ENCODE measurements around the gene ANXA6. TPM values are rescaled to one million over a fixed set of nuclear protein-coding genes. Genes with fewer than 3 reads are reported as not detected.

ANXA6 gene
- total RNA-seq, 1 experiment from 2014 or later: 142 TPM

DNA sequence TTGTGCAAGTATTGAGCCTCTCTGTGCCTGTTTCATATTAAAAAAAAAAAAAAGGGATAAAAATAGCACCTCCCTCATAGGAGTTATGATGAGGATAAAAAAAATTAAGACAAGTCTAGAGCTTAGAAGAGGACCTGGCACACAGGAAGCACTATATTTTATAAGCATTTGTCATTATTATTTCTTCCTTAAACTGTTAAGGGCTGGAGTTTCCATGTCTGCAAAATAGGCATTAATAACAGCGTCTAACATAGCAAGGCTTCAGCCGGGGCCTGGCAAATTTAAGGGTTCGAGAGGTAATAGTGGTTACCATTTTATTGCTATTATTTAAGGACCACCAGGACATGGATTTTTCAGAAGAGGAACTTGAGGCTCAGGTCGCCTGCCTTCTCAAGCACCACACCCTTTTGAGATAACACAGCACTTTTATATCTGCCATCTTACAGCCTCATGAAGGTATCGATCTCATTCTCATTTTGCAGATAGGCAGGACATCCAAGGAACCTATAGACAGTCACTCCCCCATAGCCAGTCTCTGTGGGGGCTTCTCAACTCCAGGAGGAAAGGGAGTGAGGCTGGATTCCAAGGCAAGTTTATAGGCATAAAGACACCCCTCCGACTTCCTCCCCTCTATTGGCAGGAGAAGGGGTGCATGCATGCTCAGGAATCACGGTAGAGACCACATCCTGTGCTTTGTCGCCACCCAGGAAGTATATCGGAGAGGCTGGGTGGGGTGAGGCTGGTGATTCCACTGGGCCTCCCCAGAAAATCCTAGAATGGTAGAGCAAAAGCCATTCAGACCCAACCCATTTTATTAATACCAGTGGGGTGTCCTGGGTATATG lies 2.4 kb downstream of the ANXA6 start:
- peak; percentile 48 for DNase-seq (ENCODE audit: low read depth)

DNA sequence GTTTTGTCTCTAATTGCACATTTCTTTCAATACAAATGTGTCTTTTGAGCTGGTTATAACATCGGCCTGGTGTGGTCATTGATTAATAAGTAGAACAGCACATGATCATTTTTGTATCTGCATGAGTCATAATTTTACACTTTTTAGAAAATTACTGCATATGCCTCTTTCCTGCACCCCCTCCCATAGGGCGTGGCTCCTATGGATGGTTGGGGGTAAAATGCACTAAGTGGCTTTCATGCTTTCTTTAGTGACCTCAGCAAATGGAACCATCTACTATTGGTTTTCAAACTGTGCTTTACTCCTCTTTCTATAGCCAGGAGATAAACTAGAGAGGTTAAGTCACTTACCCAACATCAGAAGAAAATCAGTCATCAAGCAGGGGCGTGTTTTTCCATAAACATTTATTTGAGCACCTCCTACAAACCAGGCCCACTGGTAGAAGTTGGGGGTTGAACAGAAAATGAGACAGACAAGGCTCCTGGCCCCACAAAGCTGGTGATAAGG lies 3.8 kb downstream of the ANXA6 start:
- no peak for DNase-seq (ENCODE audit: low read depth)

DNA sequence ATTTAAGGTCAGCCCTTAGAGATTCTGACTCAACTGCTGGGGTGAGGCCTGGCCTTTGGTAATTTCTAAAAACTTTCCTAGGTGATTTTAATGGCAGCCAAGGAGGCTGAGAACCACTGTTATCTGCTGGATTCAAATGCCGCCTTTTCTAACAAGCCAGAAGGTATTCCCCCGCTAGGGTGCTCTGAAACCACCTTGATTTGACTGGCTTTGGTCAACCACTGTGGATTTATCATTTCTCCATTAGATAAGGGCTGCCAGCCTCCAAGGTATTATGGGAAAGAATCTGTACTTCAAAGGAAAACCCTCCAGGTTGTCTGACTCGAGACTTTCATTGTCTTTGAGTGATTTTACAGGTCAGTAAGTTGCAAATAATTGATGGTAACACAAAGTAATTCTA lies 4.3 kb downstream of the ANXA6 start:
- no peak for DNase-seq (ENCODE audit: low read depth)

DNA sequence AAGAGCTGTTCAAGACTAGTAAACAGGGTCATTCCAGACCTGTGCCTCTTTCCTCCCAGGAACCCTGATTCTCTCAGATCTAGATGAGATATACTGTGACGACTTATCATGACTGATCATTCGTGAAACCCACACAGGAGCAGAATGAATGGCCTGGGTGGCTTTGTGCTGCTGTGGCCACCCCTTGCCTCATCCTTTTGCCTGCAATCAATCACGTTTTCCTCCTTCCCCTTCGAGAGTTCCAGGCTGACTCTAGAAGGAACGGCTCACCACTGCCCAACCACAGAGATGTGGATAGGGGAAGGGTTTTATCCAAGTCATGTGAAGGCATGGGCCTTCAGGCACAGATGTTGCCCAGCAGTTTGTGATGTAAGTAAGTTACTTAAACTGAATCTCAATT lies 5.8 kb downstream of the ANXA6 start:
- no peak for DNase-seq (ENCODE audit: low read depth)

DNA sequence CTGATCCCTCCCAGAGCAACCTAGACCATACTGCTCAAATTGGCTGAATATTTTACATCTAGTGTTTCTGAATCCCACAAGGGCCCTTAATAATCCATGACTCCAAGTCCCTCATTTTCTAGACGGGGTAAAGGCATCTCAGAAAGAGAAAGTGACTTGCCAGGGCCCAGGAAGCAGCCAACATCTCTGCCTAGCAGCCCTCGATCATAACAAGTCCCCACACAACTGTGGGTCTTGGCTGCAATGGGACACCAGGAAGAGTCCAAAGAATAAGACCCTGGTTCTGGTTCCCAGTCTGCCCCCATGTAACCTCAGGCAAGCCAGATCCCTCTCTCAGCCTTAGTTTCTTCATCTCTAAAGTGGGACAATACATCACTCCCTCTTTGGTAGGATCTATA lies 6.3 kb downstream of the ANXA6 start:
- DNase-seq (ENCODE audit: low read depth): no peak

DNA sequence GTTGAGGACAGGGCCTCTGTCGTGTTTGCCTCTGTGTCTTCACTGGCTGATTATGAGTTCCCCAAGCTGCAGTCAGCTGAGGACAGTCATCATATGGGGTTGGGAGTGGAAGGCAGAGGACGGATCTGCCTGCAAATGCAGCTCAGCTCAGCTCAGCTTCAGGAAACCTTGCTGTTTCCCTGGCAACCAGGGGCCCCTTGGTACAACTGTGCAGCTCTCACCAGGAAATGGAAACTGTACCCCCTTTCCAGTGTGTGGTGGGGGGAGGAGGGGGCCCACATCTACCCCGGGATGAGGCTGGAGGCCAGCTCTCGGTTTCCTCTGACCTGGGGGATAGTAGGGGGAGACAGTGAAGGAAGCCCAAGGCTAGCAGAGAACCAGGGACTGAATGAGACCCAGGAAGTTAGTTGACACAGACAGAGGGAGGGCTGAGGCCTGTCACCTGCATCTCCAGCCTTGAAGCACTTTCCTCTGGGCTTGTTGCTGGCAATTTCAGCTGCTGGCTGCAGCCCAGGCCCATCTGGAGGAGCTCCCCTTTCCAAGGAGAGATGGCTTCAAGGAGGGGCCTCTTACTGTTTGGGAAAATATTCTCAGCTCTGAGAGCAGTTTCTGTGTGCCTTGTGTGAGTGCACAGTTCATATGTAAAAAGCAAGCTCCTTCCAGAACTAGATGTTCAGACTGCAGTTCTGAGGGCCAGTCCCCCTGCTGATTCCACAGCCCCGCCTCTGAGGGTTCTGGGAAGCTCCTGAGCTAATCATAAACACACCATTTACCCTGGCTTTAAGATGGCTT lies 6.9 kb downstream of the ANXA6 start:
- peak; percentile 13 for DNase-seq (ENCODE audit: low read depth)

DNA sequence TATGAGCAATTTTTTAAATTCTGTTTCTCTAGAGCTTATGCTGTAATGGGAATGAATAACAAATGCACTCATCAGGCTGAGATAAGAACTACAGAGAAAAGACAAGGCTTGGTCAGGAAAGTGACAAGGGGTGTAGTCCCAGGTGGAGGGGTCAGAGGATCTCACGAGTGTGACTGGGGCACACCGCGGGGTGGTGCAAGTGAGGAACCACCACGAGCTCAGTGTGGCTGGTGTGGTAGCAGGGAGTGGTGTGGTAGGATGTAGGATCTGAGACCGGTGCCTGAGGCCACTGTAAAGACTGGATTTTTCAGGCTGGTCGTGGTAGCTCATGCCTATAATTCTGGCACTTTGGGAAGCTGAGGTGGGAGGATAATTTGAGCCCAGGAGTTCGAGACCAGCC lies 9.0 kb downstream of the ANXA6 start:
- no peak for DNase-seq (ENCODE audit: low read depth)

DNA sequence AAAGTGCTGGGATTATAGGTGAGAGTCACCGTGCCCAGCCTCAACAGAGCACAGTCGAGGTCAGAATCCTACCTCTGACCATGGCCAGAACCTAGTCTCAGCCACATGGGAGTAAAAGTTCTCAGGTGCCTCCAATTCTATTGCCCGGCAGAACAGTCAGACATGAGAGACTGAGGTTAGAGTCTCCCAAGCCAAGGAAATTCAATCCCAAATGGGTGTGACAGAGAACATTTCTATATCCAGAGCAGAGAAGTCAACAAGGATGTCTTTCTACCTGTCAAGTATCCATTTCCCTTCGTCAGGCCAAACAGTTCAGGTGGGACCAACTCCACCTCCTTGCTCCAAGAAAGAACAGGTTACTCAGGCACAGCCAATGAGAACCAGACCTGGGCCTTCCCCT lies 10.5 kb downstream of the ANXA6 start:
- no peak for DNase-seq (ENCODE audit: low read depth)

DNA sequence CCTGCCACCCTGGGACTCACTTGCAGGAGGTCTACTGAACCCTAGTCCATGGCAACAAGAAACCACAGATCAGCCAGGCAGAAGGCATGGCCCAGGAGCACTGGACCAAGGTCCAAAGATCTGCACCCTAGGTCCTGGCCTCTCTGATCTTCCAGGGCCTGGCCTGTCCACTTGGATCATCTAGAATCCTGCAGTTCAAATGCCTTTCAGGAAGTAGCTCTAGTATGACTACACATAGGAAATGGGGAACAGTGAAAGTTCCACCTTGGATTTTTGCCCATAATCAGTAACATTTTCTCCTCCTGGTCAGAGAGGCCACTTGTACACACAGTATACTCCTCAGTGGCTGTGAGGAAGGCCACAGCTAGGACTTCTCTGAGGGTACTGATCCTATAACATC lies 11.5 kb downstream of the ANXA6 start:
- DNase-seq (ENCODE audit: low read depth): no peak

DNA sequence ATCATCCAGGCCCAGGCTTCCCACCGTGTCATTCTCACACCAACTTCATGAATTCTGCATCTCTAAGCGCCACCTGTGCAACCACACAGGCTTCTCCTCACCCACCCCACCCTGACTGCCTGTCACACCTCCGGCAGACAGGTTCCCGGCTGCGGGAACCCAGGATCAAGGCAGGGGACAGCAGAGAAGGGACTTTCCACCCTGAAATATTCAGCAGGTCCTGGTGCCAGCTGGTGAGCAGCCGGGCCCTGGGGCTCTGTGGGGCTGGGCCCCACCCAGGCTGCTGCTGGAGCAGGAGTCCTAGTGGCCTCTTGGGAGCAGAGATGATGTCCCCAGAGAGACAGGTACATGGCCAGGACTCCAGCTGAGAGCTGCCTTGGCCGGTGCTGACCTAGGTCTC lies 12.7 kb downstream of the ANXA6 start:
- DNase-seq (ENCODE audit: low read depth): no peak

DNA sequence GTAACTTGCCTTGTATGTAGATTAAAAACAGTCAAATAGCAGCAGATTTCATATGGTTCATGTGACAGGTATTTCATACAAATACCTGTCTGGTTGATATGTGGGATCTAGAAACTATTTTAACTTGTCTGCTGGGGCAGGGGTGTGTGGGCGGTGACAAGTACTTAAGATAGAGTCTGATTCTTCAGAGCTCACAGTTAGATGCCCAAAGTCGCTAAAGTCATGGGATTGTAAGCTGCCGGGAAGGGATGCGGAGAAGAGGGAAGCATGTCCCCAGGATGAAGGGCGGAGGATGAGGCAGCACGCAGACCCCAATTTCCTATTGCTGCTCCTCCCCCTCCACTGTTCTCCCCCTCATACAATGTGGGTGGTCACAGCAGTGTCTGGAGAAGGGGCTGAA lies 13.3 kb downstream of the ANXA6 start:
- no peak for DNase-seq (ENCODE audit: low read depth)

DNA sequence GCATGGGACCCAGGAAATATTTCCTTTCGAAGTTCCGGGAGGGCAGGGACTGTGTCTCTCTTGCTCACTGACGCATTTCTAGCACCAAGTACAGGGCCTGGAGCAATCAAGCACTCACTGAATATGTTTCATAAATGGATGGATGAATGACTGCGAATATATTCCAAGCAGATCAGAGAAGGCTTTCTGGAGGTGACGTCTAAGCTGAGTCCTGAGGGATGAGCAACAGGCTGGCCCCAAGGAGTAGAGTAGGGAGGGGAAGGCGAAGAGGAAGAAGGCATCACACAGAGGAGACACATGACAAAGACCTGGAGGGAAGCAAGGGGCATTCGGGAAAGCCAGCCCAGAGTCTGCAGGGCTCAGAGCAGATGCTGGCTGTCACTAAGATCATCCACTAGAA lies 13.9 kb downstream of the ANXA6 start:
- DNase-seq (ENCODE audit: low read depth): no peak

DNA sequence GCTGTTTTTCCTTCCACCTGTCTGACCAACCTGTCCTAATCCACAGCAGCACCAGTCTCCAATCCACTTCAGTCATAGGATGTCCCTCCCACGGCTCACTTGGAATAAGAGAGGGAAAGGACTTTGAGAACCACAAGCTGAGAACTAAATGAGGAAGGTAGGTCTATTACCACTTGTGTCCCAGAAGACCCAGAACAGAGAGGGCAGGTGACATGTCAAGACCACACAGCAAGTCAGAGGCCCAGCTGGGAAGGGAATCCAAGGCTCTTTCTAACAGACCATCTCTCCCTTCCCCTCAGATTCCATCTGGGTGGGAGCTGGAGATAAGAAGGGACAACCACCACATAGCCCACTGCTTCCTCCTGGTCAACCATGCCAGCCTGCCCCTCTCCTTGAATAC lies 14.6 kb downstream of the ANXA6 start:
- DNase-seq (ENCODE audit: low read depth): no peak

DNA sequence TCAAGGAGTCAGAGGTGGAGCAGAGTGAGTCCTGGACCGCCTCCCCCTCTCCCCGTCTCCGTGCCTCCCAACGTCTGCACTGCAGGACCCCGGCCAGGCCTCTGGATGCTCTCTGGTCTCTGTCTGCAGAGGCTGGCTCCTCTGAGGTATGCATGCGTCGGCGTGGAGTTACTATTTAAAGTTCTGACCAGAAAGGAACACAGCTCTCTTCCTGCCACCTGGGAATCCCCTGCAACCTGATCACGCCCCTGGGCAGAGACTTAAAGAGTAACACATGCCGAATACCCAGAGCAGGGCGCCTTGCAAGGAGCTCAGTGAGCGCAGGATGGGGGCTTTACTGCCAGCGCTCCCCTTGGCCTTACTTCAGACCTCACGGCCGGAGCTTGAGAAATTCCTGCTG lies 16.0 kb downstream of the ANXA6 start:
- DNase-seq (ENCODE audit: low read depth): no peak

DNA sequence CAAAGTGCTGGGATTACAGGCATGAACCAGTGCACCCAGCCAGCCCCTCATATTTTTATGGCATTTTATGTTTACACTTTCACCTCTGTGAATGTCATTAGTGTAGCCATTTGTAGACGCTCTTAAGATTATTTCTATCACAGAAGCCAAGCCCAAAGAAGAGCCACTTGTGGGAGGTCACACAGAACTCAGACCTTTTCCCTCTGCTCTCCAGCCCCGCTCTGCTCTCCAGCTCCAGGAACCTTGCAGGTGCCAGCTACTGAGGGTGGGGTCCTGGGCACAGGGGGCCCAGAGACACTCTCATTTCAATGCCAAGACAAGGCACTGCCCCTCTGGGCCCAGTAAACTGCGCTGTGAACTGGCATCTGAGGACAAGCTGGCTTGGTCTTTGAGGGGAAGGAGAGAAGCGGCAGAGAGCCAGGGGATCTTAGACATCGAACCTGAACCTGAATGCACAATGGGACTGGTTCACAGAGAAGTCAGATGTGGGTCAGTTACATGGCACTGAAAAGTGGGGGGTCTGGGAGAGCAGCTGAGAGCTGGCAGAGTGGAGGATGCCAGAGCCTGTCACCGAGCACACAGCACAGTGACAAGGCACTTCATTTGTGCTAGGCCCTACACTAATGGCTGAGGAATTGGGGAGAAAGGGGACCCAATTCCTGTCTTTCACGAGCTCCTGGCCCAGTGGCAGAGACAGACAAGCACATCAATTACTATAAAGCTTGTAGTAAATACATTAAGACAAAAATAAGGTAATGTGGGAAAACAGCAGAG lies 16.7 kb downstream of the ANXA6 start:
- DNase-seq (ENCODE audit: low read depth): no peak

DNA sequence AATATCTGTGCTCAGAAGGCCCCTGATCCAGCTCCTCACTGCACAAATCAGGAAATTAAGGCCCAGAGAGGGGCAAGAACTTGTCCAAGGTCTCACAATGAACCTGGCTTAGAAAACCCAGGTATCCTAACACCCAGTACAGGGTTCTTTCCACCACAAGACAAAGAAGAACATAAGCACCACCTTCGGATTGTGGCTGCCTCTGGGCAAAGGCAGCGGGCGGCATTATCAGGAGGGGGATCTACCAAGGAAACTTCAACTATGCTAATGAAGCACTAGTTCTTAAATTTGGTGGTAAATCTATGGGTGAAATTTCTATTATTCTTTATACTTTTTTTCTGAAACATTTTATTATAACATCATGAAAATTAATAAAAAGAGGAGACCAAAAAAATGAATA lies 17.9 kb downstream of the ANXA6 start:
- no peak for DNase-seq (ENCODE audit: low read depth)

DNA sequence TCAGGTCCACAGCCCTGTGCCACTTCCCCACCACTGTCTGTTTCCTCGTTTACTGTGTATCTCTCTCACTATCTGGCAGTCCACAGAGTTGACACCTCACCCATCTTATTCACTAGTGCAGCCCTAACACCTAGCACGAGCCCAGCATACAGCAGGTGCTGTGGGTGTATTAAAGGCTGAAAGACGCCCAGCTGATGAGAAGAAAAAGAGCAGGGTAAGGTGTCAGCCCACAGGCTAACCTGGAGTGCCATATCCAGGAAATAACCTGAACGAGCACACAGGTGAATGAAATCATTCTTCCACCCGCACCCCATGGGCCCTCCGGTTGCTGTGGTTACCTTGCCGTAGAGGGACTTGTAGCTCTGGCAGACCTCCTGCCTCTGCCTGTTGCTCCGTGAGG lies 18.6 kb downstream of the ANXA6 start:
- no peak for DNase-seq (ENCODE audit: low read depth)

DNA sequence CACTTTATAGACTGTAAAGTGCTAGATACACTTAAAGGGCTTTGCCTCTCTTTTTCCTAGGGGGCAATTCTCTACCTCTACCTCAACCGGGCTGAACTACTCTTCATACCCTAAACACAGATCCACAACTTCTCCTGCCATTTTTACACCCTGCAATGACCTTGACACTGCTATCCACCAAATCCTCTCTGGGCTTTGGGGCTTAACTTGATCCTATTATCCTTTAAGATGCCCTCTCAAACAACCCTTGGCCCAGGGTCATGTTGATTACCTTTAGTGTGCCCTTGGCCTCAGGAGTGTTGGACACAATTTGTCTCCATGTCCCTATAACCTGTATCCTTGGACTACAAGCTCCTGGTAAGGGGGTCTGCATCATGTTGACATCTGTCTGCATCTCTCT lies 19.5 kb downstream of the ANXA6 start:
- no peak for DNase-seq (ENCODE audit: low read depth)

DNA sequence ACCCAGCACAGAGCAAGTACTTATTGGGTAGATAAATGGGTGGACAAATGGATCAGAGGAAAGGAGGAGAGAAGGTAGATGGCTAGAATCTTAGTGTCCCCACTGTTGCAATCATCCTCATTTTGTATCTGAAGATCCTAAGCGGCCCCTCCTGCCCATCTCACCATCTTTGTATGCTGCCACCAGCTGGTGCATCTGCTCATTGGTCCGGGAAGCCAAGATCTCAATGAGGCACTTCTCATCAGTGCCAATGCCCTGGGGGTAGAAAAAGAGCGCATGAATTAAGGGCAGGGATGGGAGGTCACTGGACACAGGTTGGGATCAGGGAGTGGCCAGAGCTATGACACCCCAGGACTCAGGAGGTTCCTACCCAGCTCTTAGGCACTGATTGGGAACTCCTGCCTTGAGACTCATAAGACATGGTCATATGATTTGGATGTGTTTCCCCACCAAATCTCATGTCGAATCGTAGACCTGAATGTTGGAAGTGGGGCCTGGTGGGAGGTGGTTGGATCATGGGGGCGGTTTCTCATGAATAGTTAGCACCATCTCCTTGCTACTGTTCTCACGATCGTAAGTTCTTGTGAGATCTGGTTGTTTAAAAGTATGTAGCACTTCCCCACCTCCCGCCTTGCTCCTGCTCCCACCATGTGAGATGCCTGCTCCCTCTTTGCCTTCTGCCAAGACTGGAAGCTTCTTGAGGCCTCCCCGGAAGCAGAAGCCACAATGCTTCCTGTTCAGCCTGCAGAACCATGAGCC lies 20.3 kb downstream of the ANXA6 start:
- no peak for DNase-seq (ENCODE audit: low read depth)

DNA sequence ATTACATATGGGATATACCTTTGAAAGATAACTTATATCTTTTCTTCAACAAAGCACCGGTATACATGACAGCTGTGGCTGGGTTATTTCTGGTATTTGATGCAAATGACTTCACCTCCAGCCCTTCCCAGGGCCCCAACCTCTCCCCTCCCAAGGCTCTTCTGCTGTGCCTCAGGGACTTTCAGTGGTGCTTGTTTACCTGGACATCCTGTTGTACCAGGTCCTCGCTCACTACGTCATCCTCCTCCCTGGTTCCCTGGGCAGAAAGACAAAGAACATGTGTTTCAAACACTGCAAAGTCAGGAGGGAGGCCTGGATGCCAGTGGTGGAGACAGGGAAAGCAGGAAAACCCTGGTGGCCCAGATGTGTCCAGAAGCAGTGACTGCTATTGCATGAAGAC lies 23.4 kb downstream of the ANXA6 start:
- no peak for DNase-seq (ENCODE audit: low read depth)

DNA sequence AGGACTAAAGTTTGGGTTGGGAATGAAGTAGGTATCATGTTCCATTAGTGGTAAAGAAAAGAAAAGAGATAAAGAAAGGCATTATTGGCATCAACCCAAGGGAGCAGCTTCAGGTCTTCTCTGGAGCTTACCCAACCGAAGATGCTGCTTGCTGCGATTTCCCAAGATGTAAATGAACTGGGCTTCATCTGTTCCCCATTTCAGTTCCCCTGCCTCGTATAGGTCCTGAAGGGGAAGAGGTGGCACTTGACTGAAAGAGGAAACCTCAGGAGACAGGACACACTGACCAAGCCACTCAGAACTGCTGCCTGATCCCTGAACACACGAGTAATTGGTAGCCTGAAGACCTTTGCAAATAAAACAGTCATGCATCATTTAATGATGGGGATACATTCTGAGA lies 24.6 kb downstream of the ANXA6 start:
- DNase-seq (ENCODE audit: low read depth): no peak
